ENCODE measurements around the gene NAGS.

DNA sequence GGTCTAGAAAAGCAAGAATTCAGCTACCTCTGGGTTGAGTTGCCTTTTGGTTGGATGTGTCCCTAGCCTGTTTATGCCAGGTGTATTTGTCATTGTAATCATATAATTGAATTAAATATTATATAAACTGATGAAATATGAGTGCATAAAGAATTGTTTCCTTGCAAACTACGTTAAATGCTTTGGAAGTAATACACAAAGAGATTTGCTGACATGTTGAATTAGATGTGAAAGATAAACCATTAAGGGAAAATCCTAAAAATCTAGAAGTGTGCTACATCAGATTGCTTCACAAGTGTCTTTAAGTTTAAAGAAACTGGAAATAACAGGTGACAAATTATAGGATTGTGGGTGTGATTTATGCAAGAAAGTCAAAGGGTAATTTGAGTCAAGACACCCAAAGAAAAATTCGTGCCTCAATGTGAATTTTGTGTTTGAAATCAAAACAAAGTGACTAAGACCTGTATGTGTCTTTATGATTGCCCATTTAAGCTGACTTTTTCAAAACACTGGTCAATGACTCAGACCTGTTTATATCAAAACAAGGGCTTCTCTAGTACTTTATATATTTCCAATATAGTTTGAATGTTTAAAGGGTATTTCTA lies 45.6 kb upstream of the NAGS start:
- TF ChIP-seq POLR2A (IDR thresholded peaks at IDR 0.05; ENCODE audit: low read length): no peak
- TF ChIP-seq GATA1 (IDR thresholded peaks at IDR 0.05; ENCODE audit: low read depth, low read length): no peak

All from erythroblast (primary cell).